Right lobe of liver (tissue), 6 donors: Measurements from ENCODE around the gene THSD7A. TPM values are rescaled to one million over a fixed set of nuclear protein-coding genes. Genes with fewer than 3 reads are reported as not detected.

Experiments
- ATAC-seq, 4 donors: fragments of 200-7000 bp; cut with Tn5 transposase; one replicate each; pipeline ENCODE4 v1.9.1; 2020; ENCODE audit warnings: mild to moderate bottlenecking in 4 of 4, moderate library complexity in 4 of 4
- DNase-seq, 3 donors: peaks; one replicate each; pipeline ENCODE4 v3.0.0-alpha.2; 2020
- H3K27ac ChIP-seq, 3 donors: fragments of 200-600 bp; one replicate each; pipeline ENCODE4 v1.8.0; 2022
- H3K27me3 ChIP-seq, 2 donors: fragments of 200-600 bp; one replicate each; pipeline ENCODE4 v1.8.0; 2022
- H3K36me3 ChIP-seq, 4 donors: fragments of 200-600 bp; sonication (generic) in 1 of 4; one replicate each; pipeline versions ENCODE4 v1.5.1 to v1.8.0; 2017 to 2022; ENCODE audit warnings: control low read depth in 1 of 4
- H3K4me1 ChIP-seq, 4 donors: fragments of 200-600 bp; sonication (generic) in 1 of 4; one replicate each; pipeline versions ENCODE4 v1.5.1 to v1.8.0; 2017 to 2022; ENCODE audit warnings: control low read depth in 1 of 4
- H3K4me3 ChIP-seq, 3 donors: fragments of 200-600 bp; one replicate each; pipeline ENCODE4 v1.8.0; 2022
- H3K9me3 ChIP-seq, 4 donors: fragments of 200-600 bp; sonication (generic) in 1 of 4; one replicate each; pipeline versions ENCODE4 v1.5.1 to v1.8.0; 2017 to 2022; ENCODE audit warnings: control low read depth in 1 of 4
- POLR2A ChIP-seq: fragments of 450-650 bp; IDR thresholded peaks from one replicate; pipeline ENCODE4 v1.6.1; 2017; ENCODE audit warnings: antibody characterized with exemption, mild to moderate bottlenecking
- WGBS: methylation state at CpG from one replicate; pipeline ENCODE4 v1.1.6; 2018; ENCODE audit warnings: low coverage, low lambda C conversion rate; ENCODE audit not compliant: insufficient coverage; ENCODE audit errors: missing lambda C conversion rate; 5-methylcytosine and 5-hydroxymethylcytosine counted together
- intact Hi-C, 2 donors: fragments of 100-400 bp; cut with DNase I; formaldehyde crosslinking; loops; one replicate each; pipeline versions ENCODE4 v1.11.2 to v1.14.1; 2022
- total RNA-seq, 6 experiments: library from RNA; depleted of rRNA in 2 of 6; stranded (reverse); fragments of >200 nt in 2 of 6; fragmentation: NEBNext Ultra II Directional in 3 of 6; extraction: Animal tissue kit (Norgen Biotek cat#: 25700) in 3 of 6; gene quantifications; one replicate each; pipeline versions ENCODE4 v1.1.0 to v1.2.4, GENCODE V29; 2016 to 2023
- TF ChIP-seq, protein P1 (sequence below), 4 donors: fragments of 200-600 bp in 3 of 4; fragments of 450-650 bp in 1 of 4; IDR thresholded peaks; one replicate each; pipeline versions ENCODE4 v1.5.1 to v1.8.0; 2016 to 2022; ENCODE audit warnings: antibody characterized with exemption in 4 of 4, mild to moderate bottlenecking in 2 of 4
- donor health status: DM: no; HTN: yes; CAD: no.
- donor health status: DM: no; HTN: no; CAD: no.
- donor health status: DM: no; HTN: no; CAD: no.
- donor health status: DM: no; HTN: yes; CAD: no.
- donor health status: DM: no; HTN: yes; CAD: no.

THSD7A gene
- total RNA-seq, 6 experiments from 2014 or later: 1.1 to 2.5 (median 1.4) TPM

DNA sequence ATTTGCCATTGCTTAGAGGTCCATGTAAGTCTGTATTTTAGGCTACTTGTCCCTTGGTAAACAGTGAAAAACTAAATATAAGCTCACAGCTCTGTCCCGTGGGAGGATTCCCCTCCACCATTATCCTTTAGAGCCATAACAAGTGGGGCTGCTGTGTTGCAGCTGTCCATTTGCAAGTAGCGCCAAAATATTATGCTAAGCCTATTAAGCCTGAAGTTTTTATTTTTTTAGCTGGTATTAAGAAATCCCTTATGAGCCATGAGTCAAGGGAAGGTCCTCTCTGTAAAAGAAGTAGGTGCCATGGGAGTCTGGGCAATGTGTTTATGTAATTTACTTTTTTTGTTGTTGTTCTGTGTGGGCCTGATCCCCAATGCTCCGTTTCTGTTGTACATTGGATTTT lies 183.9 kb downstream of the THSD7A start:
- H3K4me3 ChIP-seq: no peak overlapping the region
- TF ChIP-seq POLR2A: no peak
- TF ChIP-seq, protein P1, sequence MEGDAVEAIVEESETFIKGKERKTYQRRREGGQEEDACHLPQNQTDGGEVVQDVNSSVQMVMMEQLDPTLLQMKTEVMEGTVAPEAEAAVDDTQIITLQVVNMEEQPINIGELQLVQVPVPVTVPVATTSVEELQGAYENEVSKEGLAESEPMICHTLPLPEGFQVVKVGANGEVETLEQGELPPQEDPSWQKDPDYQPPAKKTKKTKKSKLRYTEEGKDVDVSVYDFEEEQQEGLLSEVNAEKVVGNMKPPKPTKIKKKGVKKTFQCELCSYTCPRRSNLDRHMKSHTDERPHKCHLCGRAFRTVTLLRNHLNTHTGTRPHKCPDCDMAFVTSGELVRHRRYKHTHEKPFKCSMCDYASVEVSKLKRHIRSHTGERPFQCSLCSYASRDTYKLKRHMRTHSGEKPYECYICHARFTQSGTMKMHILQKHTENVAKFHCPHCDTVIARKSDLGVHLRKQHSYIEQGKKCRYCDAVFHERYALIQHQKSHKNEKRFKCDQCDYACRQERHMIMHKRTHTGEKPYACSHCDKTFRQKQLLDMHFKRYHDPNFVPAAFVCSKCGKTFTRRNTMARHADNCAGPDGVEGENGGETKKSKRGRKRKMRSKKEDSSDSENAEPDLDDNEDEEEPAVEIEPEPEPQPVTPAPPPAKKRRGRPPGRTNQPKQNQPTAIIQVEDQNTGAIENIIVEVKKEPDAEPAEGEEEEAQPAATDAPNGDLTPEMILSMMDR (IDR thresholded peaks at IDR 0.05): no peak
- ATAC-seq: no peak
- H3K27me3 ChIP-seq: no peaks in the 10 kb centered on the region
- H3K9me3 ChIP-seq: no peaks in the 10 kb centered on the region
- intact Hi-C loops: no loop called here
- no peak for DNase-seq
- WGBS: 77% methylated on average over 3 of the region's 3 CpGs
- H3K4me1 ChIP-seq: no peaks in the 10 kb centered on the region
- H3K36me3 ChIP-seq: no peaks in the 10 kb centered on the region
- no peak overlapping the region for H3K27ac ChIP-seq

- intact Hi-C loops: no loop called here
These were observed 189.2 kb downstream of the THSD7A start for GRCh38 chr7:11642841-11643240.

GRCh38 chr7:11642276-11642675 lies 189.7 kb downstream of the THSD7A start:
- TF ChIP-seq POLR2A: no peak
- TF ChIP-seq, protein P1 (IDR thresholded peaks at IDR 0.05): no peak
- ATAC-seq (no peak), DNase-seq (no peak)
- Histone ChIP-seq H3K4me1 (no peaks in the 10 kb centered on the region), H3K27me3 (no peaks in the 10 kb centered on the region), H3K27ac (no peak overlapping the region), H3K36me3 (no peaks in the 10 kb centered on the region), H3K4me3 (no peak overlapping the region), H3K9me3 (no peaks in the 10 kb centered on the region)
- intact Hi-C loops: no loop called here

More at GRCh38 chr7:11642841-11643240, 189.2 kb downstream of the THSD7A start:
- H3K36me3 ChIP-seq: no peaks in the 10 kb centered on the region
- WGBS: 89% methylated on average over 2 of the region's 2 CpGs
- no peak overlapping the region for H3K27ac ChIP-seq
- no peak for TF ChIP-seq POLR2A
- TF ChIP-seq, protein P1 (IDR thresholded peaks at IDR 0.05): no peak
- no peaks in the 10 kb centered on the region for H3K4me1 ChIP-seq
- no peak for DNase-seq
- no peaks in the 10 kb centered on the region for H3K27me3 ChIP-seq
- H3K9me3 ChIP-seq: no peaks in the 10 kb centered on the region
- no peak for ATAC-seq
- H3K4me3 ChIP-seq: no peak overlapping the region

DNA sequence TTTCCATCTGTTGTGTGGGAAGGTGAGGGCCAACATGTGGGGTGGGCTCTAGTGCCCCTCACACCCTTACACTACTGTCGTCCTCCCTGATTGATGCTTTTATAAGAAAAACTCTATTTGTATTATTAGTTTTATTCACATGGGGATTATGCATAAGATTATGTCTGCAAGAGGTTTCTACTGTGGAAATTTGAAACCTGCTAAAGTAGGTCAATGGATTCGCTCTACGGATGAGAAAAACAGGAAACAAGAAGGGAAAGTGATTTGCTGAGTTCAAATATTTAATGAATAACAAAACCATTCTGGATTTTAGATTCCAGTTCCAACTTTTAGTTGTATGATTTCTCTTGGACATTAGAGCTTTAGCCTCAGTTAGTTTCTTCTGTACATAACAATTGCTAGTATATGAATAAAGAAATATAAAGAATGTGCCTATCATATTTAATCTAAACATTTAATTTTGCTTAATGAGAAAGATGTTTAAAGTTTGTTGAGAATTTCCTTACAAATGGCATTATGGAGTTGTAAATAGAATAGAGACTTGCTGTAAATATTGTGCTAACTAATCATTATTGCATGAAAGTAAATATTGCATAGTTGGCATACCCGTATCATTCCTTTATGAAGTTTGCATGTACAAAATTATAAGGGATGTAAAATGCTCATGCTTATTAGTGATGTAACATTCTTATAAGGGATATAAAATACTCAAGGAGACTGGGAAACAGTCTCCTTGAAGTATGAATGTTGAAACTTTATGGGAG lies 193.8 kb downstream of the THSD7A start:
- Histone ChIP-seq H3K4me1 (no peaks in the 10 kb centered on the region), H3K27ac (no peak overlapping the region), H3K4me3 (no peak overlapping the region), H3K27me3 (no peaks in the 10 kb centered on the region), H3K36me3 (no peaks in the 10 kb centered on the region), H3K9me3 (no peaks in the 10 kb centered on the region)
- intact Hi-C loops: no loop called here
- DNase-seq (no peak), ATAC-seq (no peak)
- 33% methylated on average over 4 of the region's 4 CpGs for WGBS
- TF ChIP-seq, protein P1 (IDR thresholded peaks at IDR 0.05): no peak
- no peak for TF ChIP-seq POLR2A
